SU-DHL-6 (cell line): Measurements from ENCODE around the gene PTPN11.

Experiments used
- CTCF ChIP-seq: fragments of 200-600 bp; sonication (generic); IDR thresholded peaks from one replicate; pipeline ENCODE4 v1.5.1; 2017; ENCODE audit warnings: antibody characterized with exemption, mild to moderate bottlenecking, low read length, moderate library complexity; ENCODE audit not compliant: insufficient read depth, poor library complexity, severe bottlenecking
- EZH2phosphoT487 ChIP-seq: fragments of 200-600 bp; sonication (generic), shearing (Covaris generic); conservative IDR thresholded peaks from 2 replicates; pipeline ENCODE4 v1.6.1; 2018; ENCODE audit warnings: mild to moderate bottlenecking, antibody characterized with exemption, low read length, moderate library complexity, mixed read lengths

GRCh38 chr12:112496496-112496895 lies 77.7 kb downstream of the PTPN11 start:
- TF ChIP-seq CTCF, result no peak
- TF ChIP-seq EZH2phosphoT487, result no peak
